Osteoblast (primary cell): ENCODE measurements around the gene POU2F1. TPM values are rescaled to one million over a fixed set of nuclear protein-coding genes. Genes with fewer than 3 reads are reported as not detected.
A peak's percentile ranks its signal among the peaks of the same experiment; 100 is the strongest.
"Not testable (repeated sequence)": the region's sequence is repeated elsewhere in the genome, so short reads cannot be mapped to it uniquely, and the experiment has no call there.

Experiments used
- DNase-seq: peaks from one replicate; pipeline ENCODE4 v3.0.0; 2011; ENCODE audit warnings: low spot score, mixed read lengths; ENCODE audit not compliant: insufficient read length; ENCODE audit errors: missing footprints
- H2AFZ ChIP-seq: 2 replicates; pipeline ENCODE4 v1.6.0; 2011; ENCODE audit warnings: mild to moderate bottlenecking, low read length
- H3K27ac ChIP-seq: 2 replicates; pipeline ENCODE4 v1.5.1; 2011; ENCODE audit warnings: mild to moderate bottlenecking, low read depth, low read length, moderate library complexity
- H3K27me3 ChIP-seq: 2 replicates; pipeline ENCODE4 v1.6.0; 2012; ENCODE audit warnings: mild to moderate bottlenecking, control low read depth, inconsistent platforms, low read length, moderate library complexity; ENCODE audit not compliant: insufficient read depth
- H3K36me3 ChIP-seq: 2 replicates; pipeline ENCODE4 v1.5.1; 2011; ENCODE audit warnings: mild to moderate bottlenecking, low read length, control low read depth, moderate library complexity; ENCODE audit not compliant: insufficient read depth
- H3K4me1 ChIP-seq: 2 replicates; pipeline ENCODE4 v1.5.1; 2011; ENCODE audit warnings: mild to moderate bottlenecking, low read length, control low read depth, moderate library complexity; ENCODE audit not compliant: insufficient read depth
- H3K4me2 ChIP-seq: 2 replicates; pipeline ENCODE4 v1.6.0; 2011; ENCODE audit warnings: mild to moderate bottlenecking, low read length; ENCODE audit not compliant: insufficient read depth
- H3K4me3 ChIP-seq: fragments of 200-600 bp; sonication (generic); 3 replicates; pipeline ENCODE4 v1.5.1; 2012; ENCODE audit warnings: mild to moderate bottlenecking, low read length, inconsistent platforms; ENCODE audit not compliant: insufficient read depth
- H3K79me2 ChIP-seq: 2 replicates; pipeline ENCODE4 v1.6.0; 2012; ENCODE audit warnings: mild to moderate bottlenecking, low read length, control low read depth, inconsistent platforms; ENCODE audit not compliant: insufficient read depth
- H3K9me3 ChIP-seq: 2 replicates; pipeline ENCODE4 v1.5.1; 2011; ENCODE audit warnings: low read depth, low read length, control low read depth
- H4K20me1 ChIP-seq: 2 replicates; pipeline ENCODE4 v1.6.0; 2012; ENCODE audit warnings: mild to moderate bottlenecking, low read length, control low read depth; ENCODE audit not compliant: insufficient read depth
- CTCF ChIP-seq: IDR thresholded peaks from 2 replicates; pipeline ENCODE4 v1.5.1; 2011; ENCODE audit warnings: mild to moderate bottlenecking, low read depth, low read length, moderate library complexity; ENCODE audit errors: extremely low read depth
- total RNA-seq: library from RNA; depleted of rRNA; stranded (reverse); fragments of >200 nt; gene quantifications from 2 replicates; pipeline ENCODE4 v1.2.3, GENCODE V29; 2012

POU2F1 gene
- total RNA-seq, 1 donor, result 11.6 TPM

- DNase-seq, result no peak
- no peak overlapping the region for H3K27ac ChIP-seq
- no peak overlapping the region for H2AFZ ChIP-seq
- H3K9me3 ChIP-seq, result no peaks in the 10 kb centered on the region
- H3K4me2 ChIP-seq, result no peak overlapping the region
- no peaks in the 10 kb centered on the region for H3K27me3 ChIP-seq
- TF ChIP-seq CTCF, result no peak
- H3K79me2 ChIP-seq, result no peaks in the 10 kb centered on the region
- no peaks in the 10 kb centered on the region for H3K4me1 ChIP-seq
- no peak overlapping the region for H3K4me3 ChIP-seq
- H4K20me1 ChIP-seq, result no peaks in the 10 kb centered on the region
- no peaks in the 10 kb centered on the region for H3K36me3 ChIP-seq
Measured at GRCh38 chr1:167202049-167202448, 18.6 kb upstream of the POU2F1 start.

GRCh38 chr1:167205306-167206050, 15.2 kb upstream of the POU2F1 start:
- not testable (repeated sequence) for DNase-seq, H2AFZ ChIP-seq, H3K4me2 ChIP-seq, H3K27ac ChIP-seq, H3K9me3 ChIP-seq, H3K4me3 ChIP-seq, H3K4me1 ChIP-seq, H3K79me2 ChIP-seq, H4K20me1 ChIP-seq, H3K36me3 ChIP-seq
- H3K27me3 ChIP-seq, result peaks cover 13% of the 10 kb centered on the region

GRCh38 chr1:167206166-167206835, 14.4 kb upstream of the POU2F1 start:
- Histone ChIP-seq H3K27me3 (peaks cover 13% of the 10 kb centered on the region), H3K79me2 (no peaks in the 10 kb centered on the region), H3K9me3 (no peaks in the 10 kb centered on the region), H2AFZ (no peak overlapping the region), H3K4me3 (no peak overlapping the region), H3K4me1 (no peaks in the 10 kb centered on the region), H3K27ac (no peak overlapping the region), H3K36me3 (no peaks in the 10 kb centered on the region), H4K20me1 (no peaks in the 10 kb centered on the region), H3K4me2 (no peak overlapping the region)
- DNase-seq, result no peak
- TF ChIP-seq CTCF, result no peak

DNA sequence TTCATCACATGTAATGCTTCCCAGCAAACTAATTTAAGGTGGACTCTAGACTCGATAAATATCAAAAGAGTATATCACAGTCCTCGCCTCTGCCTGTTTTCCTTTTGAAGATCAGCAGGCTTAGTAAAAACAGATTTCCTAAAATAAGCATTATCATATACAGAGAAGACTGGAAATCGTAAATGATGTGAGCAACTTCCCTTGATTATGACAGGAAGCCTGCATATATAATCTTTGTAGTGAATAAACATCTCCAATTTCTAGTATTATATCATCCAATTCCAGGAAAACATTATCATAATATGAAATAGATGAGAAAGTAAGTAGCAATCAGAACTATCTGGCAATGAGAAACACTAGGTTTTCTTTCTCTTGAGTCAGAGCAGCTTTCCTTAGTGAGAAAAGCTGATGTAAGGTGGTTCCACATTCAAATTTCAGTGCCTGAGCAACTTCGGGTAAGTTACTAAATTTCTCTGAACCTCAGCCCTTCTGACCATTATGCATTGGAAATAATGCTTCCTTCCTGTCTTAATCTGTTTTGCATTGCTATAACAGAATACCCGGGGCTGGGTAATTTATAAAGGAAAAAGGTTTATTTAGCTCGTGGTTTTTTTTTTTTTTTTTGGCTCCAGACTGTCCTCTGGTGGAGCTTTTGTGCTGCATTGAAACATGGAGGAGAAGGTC, 12.6 kb upstream of the POU2F1 start:
- no peak for DNase-seq
- Histone ChIP-seq H3K27ac (no peak overlapping the region), H4K20me1 (no peaks in the 10 kb centered on the region), H2AFZ (no peak overlapping the region), H3K4me2 (no peak overlapping the region), H3K79me2 (no peaks in the 10 kb centered on the region), H3K4me1 (no peaks in the 10 kb centered on the region), H3K36me3 (no peaks in the 10 kb centered on the region), H3K9me3 (no peaks in the 10 kb centered on the region), H3K27me3 (peaks cover 13% of the 10 kb centered on the region), H3K4me3 (no peak overlapping the region)
- peak; percentile 16 for TF ChIP-seq CTCF
